ENCODE results near the gene ATP1A1.

DNA sequence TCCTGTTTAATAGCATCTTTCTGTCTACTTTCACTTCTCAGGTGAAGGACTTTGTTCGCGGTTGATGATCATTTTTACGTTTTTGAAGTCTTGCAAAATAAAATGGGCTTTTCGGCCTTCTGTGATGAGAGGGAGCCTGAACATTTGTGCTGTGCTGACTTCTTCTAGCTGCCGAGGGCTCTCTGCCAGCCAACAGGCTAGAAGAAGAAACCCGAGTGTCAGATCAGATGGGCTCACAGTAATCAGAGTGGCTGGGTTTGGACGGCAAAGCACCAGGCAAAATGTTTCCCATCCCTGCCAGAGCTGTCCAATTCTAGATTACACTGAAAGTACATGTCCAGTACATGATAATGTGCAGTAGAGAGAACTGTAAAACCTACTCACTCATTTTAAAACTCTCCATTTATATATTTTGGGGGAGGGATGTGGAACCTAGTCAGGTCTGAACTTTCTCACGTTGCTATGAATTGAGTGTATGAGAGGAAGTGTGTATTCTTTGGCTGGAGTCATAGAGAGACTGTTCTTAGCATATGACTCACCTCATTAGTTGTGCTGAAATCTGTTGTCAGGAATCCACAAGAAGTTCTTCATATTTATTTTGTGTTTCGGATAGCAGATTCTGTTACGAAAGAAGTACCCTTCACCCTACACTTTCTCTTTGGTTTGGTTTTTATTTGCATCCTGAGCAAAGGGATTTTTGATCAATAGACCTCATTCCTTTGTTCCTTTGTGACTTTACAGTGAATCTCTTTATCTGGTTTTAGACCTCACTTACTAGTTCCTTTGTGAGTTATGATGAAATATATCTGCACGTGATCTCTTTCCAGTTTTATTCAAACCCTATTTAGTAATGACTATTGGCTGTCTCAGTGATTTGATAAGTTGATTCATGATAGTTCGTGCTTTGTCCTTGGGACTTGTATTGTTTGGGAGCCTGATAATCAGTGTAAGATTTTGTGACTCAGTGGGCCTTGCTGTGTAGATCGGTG, 4.8 kb downstream of the ATP1A1 start:
- TF ChIP-seq, protein P1, sequence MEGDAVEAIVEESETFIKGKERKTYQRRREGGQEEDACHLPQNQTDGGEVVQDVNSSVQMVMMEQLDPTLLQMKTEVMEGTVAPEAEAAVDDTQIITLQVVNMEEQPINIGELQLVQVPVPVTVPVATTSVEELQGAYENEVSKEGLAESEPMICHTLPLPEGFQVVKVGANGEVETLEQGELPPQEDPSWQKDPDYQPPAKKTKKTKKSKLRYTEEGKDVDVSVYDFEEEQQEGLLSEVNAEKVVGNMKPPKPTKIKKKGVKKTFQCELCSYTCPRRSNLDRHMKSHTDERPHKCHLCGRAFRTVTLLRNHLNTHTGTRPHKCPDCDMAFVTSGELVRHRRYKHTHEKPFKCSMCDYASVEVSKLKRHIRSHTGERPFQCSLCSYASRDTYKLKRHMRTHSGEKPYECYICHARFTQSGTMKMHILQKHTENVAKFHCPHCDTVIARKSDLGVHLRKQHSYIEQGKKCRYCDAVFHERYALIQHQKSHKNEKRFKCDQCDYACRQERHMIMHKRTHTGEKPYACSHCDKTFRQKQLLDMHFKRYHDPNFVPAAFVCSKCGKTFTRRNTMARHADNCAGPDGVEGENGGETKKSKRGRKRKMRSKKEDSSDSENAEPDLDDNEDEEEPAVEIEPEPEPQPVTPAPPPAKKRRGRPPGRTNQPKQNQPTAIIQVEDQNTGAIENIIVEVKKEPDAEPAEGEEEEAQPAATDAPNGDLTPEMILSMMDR (IDR thresholded peaks at IDR 0.05; ENCODE audit: low read length), result no peak
- no peak for TF ChIP-seq EZH2 (IDR thresholded peaks at IDR 0.05; ENCODE audit: borderline replicate concordance, low read length)
